GF-D8 (cell line): ENCODE results near the gene PSORS1C1.

Experiments
- DNase-seq: peaks from one replicate; lab custom pipeline; 2025; lab: John Stamatoyannopoulos, UW

PSORS1C1 gene

DNA sequence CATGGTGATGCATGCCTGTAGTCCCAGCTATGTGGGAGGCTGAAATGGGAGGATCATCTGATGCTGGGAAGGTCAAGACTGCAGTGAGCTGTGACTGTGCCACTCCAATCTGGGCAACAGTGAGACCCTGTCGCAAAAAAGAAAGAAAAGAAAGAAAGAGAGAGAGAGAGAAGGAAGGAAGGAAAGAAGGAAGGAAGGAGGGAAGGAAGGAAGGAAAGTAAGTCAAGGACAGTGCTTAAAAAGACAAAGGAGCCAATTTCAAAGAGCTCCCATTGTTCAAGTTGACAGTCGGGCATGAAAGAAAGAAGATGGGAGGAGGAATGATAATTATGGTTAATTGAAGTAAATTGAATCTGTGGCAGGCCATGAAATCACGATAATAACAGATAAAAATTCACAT, 18.4 kb upstream of the PSORS1C1 start:
- no peak for DNase-seq

DNA sequence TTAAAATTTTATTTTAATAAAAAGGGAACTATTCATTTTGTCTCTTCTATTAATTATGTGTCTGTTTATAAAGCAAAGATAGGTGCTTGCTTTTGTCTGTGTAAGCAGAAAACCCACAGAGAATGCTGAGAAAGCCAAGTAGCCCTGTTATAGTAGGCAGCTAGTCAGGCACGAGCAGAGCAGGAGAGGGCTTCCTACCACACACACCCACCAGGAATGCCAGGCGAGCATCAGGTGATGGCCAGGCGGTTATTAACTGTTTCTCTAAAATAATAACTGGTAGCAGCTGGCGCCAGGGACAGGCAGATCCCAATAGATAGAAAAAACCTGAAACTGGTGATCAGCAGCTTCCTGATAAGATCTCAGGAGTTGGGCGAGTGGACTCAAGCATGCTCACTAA, 17.9 kb upstream of the PSORS1C1 start:
- no peak for DNase-seq

DNA sequence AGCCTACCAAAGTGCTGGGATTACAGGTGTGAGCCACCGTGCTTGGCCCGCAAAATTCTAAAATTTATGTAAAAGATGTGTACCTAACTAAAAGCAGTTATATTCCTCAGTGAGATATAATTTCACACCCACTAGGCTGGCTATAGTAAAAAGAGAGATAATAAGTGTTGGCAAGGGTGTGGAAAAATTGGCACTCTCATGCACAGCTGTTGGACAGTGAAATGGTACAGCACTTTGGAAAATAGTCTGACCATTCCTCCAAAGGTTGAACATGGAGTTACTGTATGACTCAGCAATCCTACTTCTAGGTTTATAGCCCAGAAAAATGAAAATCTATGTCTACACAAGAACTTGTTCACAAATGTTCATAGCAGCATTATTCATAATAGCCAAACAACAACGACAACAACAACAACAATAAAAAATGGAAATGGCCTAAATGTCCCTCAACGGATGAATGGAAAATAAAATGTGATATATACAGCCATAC, 16.1 kb upstream of the PSORS1C1 start:
- no peak for DNase-seq

DNA sequence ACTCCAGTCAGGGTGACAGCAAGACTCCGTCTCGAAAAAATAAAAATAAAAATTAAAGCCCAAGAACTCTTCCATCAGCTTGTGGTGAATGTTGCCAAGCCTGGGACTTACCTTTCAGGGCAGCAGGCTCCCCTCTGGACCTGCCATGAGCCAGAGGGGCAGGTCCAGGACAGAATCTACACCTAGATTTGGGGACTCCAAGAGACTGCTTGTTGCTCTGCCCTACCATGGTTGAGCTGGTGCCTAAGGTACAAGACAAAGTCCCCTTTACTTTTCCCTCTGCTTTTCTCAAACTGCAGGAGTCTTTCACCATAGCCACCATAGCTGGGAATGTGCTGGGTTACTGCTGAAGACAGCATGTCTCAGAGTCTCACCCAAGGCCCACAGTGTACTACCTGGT, 11.5 kb upstream of the PSORS1C1 start:
- no peak for DNase-seq

DNA sequence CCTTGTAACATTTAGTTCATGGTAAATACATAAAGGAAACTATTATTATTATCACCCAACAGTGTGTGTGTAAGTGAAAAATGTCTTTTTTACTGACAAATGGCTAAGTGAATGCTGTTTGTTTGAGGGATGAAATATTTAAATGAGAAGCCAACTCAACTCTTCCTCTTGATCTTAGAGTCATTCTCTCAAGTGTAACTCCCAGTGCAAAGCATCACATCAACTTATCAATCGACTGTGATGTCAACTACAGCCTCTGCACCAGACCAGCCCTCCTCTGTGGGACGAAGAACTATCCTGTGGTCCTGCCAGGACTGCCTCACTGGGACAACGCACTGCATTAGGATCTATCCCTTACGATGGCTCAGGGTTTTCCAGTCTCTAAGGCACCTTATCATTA, 7.5 kb upstream of the PSORS1C1 start:
- no peak for DNase-seq

DNA sequence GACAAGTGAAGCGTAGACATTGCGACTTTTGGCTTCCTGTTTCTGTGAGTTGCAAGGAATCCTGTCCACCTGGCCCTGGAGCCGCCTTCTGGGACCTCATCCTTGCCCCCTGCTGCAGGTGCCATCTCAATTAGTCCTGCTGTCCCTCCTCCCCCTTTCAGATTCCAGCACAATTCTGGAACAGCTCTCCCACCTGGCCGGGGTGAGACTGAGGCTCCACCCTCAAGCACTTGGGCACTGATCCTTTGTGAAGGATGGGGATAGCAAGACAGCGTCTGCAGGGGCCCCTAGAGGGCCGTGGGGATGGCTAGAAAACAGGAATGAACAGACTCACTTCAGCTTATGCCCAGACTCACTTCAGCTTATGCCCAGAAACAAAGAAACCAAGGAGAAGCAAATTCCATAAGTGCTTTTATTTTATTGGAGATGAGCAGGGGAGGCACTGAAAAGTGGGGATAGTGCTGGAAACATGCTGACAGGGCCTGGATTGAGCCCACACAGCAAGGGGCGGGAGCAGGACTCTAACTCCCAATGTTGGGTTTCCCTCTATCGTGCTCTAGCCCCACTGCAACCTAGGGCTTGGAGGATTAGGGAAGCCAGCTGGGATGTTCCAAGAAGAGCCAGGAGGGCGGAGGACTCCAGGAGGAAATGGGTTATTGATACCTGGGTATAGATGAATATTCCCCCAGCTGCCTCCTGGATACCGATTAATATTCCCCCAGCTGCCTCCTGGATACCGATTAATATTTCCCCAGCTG, 3.6 kb upstream of the PSORS1C1 start:
- no peak for DNase-seq

DNA sequence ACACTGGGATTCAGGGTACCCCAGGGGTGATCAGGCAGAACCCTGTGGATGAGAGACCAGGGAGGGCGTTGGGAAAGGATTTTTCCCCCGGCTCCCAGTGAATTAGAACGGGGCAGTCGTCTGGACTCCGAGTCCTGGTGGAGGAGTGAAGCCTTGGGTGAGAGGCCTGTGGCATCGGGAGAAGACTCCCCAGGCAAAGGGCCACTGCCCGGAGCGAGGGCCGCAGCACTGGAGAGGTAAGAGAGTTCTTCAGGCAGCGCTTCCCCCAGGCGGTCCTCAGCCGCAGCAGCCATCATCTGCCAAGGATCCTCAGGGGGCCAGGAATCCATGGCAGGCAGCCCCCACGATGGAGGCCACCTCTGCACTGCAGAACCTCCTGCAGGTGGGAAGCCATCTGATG, 2.9 kb upstream of the PSORS1C1 start:
- no peak for DNase-seq

DNA sequence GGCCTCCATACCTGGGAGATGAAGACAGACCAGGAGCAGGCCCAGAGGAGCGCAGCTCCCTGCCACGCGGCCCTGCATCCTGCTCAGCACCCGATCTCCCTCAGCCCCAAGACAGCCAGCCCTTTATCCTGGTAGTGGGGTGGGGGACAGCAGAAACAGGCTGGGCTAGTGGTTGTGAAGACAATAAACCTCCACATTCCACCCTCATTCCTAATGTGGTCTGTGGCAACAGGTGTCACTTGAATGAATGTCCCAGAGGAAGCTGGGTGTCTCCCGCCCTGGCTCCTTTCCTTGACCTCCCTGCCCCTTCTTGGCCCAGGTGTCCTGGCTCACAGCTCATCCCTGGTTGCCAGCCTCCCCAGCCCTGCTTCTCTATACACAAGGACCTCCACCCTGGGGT, 2.1 kb upstream of the PSORS1C1 start, which contains the start of gene C6orf15:
C6orf15 (minus strand) TSS at position 98 of the 400 bp plus-strand sequence; CDS start at position 78, 20 bp downstream.
- DNase-seq: no peak

DNA sequence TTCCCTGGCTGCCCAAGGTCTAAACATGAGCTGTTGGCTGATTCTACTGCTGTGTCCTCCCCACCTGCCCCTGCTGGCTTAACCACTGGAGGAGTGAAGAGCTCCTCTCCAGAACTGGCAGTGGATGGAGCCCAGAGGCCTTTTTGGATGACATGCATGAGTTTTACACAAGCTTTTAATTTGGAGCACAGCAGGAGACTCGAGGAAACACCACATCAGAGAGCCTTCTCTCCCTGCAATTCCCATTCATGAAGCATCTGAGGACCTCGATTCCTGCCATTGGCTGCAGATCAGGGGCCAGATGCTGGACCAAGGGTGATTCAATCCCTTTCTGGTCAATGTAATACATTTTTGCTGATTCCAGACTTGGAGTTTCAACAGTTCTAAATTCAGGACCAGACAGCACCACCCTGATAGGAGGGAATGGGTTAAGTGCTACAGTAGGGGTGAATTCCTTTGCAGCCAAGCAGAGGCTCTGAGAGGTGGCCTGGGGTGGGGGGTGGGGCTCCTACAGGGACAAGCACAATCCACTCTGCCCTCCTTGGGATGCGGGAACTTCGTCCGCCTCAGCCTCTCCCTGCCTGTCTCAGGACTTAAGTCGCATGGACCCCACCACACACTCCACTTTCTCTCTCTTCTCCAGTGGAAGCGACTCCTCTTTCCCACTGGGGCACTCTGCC, 599 bp upstream of the PSORS1C1 start:
- no peak for DNase-seq

DNA sequence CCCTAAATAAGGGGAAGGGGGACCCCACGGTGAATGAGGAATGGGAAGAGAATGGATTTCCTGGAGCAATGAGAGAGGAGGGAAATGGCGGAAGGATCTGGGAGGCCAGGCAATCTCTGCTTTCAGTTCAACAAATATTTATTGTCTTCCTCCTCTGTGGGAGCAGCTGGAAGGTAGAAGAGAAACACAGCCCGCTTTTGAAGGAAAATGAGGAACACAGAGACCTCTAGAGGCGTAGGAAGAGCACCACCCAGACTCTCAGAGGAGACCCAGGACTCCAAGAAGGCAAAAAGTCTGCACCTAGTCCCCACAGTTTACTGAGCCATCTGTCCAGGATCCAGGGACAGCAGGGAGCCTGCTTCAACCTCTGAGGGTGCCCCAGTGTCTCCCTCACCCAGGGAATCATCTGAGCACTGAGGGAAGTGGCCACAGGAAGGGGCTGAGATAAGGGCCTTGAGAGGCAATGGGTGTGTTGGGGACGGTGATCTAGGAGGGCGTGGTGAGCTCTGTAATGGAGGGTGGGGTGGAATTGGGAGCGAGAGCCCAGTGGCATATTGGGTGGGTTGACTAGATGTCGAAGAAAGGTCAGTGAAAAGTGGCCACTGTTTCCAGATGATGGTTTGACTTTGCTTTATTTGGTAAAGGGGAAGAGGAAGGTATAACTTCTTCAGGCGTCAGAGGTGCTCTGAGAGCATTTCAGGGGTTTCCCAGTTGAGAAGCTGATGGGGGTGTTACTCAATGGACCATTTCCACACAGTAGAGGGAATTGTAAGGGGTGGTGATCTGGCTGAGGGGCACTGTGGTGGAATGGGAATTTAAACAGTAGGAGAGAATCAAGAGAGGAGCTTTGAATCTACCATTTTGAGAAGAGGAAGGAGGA, 610 bp downstream of the PSORS1C1 start:
- no peak for DNase-seq

DNA sequence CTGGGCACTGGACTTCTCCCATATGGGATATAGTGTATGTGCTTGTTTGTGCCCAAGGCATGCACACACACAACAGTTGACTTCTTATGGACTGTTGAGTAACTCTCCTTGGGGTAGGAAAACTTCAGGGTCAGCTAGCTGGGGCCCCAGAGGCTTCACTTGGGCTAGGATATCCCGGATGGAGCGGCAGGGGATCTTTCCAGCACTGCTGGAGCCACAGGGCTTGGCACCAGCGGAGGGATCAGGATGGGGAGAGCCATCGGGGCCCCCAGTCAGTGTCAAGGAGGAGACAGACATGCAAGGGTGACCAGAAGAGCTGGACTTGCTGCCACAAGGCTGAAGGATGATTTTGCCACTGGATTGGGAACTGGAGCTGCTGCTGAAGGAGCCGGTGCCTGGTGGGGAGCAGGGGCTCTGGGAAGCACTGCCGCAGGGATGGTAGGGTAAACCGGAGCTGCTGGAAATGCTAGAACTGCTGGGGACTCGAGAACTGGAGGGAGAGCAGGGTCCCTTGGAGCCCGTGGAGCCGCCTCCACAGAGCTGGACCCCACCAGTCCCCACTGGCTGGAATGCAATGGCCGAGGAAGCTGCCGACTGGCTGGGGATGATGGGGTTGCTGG, 1.5 kb downstream of the PSORS1C1 start:
- DNase-seq: no peak

DNA sequence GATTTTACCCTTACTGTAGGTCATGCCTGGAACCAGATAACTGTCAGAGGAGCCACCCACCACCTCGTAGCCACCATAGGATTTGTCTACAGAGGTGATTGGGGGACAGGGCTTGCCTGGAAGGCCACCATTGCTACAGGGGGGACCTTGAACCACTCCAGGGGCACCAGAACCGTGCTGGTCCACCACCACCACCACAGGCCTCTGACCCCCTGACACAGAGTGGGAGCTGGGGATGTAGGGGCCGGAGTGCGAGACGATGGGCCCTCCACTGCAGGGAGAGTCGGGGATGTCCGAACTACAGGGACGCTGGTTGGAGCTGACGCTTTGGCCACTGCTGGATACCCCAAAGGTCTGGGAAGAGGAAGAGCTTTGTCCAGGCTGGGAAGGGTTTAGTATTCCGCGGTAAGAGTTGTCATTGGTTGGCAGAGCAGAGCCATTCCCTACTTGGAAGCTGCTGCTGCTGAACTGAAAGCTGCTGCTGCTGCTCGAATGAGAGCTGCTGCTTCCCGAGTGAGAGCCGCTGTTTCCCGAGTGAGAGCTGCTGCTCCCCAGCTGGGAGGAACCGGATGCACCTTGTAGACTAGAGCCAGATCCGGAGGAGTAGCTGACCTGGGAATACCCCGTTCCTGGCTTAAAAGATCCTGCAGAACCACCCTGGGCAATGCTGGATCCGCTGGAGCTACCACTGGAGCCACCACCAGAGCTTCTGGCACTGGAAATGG, 2.2 kb downstream of the PSORS1C1 start:
- DNase-seq: no peak

DNA sequence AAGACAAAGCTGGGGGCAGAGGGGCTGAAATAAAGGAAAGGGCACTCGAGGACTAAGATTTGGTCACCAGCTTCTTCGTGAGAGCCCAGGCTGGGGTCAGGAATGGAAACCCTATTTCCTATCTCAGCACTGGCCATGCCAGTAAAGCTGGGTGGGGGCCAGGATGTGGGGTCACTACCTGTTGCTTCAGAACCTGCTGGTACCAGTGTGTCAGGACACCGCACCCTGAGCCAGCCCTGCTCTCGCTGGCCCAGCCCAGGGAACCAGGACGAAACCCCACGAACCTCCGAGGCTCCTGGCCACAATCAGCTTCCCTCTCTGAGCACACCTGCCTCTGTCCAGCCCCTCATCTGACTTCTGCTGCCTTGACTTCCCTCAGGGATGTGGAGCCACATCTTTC, 3.6 kb downstream of the PSORS1C1 start:
- DNase-seq: no peak

DNA sequence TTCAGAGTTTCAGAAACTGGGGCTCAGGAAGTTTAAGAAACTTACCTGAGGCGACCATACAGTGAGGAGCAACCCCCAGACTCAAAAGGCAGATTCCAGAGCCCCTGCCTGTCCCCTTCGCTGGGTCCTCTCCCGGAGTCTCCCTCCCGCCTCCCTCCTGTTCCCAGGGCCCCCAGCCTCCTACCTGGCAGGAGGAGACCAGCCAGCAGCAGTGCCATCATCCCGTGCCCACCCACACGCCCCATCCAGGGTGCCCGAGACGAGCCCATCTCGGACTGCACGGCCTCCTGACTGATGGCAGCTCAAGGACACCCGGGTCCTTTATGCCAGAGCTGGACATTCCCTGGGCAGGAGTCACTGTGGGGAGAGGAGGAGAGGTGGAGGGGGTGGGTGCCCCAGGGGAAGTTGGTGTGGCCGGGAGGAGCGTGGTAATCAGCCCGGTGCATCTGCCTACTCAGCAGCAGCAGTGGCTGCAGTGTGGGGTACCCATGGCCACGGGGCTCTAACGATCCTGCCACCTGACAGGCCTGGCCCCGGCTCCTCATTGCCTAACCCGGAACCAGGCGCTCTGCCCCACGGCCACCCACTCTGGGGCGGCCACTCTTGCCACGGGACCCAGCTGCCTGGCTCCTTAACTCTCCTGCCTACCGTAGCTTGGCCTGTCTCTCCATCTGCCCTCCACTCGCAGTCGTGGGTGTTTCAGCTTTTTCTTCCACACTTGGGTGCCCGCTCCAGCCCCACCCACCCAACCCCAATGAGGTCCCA, 5.7 kb downstream of the PSORS1C1 start, which contains the start of gene CDSN:
CDSN (minus strand) TSS at position 296 of the 765 bp plus-strand sequence; CDS start at position 269, 27 bp downstream.
- no peak for DNase-seq

DNA sequence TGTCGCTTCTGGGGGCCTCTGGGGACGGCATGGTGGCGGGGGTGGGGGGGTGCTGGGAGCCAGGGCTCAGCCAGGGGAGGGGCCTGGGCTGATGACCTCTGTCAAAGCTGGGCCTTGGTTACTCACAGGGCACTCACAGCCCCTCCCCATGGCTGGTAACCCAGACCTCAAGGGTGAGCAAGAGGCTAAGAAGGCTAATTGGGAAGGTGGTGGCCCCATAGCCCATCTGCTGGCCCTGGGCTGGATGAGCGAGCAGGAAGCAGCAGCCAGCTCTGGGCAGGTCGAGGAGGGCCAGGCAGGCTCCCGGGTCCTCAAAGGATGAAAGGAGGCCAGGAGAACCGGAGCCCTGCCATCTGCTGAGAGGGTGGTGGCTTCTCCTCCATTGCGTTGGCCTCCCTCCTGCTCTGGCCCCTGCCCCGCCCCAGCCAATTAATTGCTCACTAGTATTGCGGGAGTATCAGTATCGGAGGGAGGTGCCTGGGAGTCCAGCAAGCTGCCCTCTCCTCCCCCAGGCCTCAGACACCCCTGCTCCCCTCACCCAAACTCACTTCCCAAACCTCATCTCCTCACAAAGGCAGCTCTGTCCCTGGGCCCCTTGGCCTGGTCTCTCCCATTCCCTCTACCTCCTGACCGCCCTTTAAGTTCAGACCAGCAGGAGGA, 6.7 kb downstream of the PSORS1C1 start:
- DNase-seq: no peak

DNA sequence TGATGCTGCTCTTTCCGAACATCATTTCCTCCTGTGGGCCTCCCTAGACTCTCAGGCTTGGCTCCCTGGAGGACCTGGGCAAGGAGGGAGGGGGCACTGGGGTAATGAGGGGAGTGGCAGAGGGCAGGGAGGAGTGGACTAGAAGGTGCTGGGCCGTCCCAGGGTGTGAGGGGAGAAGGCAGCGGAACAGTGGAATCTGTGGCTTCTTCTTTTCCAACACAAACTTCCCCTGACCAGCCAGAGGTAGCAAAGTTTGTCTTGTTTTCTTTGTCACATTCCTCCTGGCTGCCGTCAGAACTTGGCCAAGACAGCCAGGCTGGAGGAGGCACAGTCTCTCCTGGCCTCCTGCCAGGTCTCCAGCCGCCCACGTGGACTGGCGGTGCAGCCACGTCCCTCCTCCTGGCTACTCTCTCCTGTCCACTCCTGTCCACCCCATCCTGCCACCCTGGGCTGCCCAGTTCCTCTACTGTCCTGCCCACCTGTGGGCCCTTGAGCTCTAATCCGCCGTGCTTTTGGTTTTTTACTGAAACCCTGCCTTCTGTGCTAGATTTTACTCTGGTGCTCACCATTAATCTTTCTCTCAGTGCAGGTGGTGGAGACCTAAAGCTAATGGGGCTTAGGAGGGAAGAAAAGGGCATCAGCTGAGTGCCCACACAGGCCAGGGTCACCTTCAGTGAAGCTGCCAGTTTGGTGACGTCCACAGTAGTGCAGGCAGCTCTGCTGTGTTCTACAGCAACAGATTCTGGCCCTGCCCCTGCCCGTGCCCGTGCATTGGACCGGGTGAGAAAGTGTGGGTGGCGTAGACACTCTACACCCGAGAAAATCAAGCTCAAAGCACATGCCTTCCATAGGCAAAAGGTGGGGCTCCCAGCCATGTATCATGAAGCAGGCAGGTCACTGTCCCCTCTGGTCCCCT, 8.4 kb downstream of the PSORS1C1 start:
- DNase-seq: no peak

DNA sequence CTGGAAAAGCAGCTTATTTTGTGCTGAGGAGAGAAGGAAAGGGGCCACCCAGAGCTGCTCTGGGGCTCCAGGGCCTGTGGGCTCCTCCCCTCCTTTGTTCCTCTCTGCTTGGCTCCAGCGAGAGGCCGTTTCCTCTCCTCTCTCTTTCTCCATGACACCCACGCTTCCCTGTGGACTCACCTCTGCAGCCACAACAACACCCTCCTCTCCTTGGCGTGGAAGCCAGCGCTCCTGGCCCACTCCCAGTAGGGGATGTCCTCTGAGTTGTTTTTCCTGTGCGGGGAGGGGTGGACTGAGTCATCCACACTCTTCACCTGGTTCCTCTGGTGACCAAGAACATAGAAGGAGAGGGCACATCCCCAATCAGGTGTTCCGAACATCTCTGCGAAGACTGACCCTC, 10.6 kb downstream of the PSORS1C1 start:
- DNase-seq: no peak

DNA sequence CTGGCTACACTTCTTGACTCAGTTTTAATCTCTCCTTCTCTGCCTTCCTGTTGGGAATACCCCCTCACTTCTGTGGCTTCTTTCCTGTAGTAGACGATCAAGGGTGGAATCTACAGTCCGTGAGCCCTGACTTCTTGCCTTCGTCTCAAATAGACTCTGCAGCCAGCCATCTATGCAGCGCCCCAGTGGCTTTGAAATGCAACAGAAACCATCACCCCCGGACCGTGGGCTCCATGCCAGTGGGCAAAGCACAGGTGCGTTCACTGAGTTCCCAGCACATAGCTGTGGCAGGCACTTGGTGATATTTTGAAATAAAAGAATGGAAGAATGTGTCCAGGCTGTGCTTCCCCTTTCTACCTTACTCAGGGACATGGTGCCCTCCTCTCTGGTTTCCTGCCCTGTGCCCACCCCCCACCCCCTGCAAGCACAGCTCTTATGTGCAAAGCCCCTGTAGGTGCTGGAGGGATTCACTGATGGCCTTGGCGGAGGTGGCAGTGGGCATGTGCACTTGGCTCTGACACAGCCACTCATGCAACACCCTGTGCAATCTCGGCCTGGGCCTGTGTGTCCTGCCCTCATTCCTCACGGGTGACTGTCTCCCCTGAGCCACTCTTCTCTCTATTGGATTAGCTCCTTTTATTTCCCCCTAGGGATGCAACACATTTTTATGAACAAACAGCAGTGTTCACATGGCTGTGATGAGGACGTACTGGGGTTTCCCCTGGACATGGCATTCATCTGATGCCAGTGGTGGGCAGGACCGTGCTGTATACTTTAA, 11.2 kb downstream of the PSORS1C1 start:
- DNase-seq: no peak
